H9 (cell line): ENCODE results near the gene TNP2. TPM values are rescaled to one million over a fixed set of nuclear protein-coding genes. Genes with fewer than 3 reads are reported as not detected.

ENCODE experiments used
- DNase-seq: peaks from one replicate; pipeline ENCODE4 v3.0.0-alpha.2; 2017
- H2AFZ ChIP-seq: one replicate; pipeline ENCODE4 v1.6.1; 2013; ENCODE audit warnings: mild to moderate bottlenecking, low read length, control low read depth, moderate library complexity
- H2AK5ac ChIP-seq: 2 replicates; pipeline ENCODE4 v1.6.1; 2013; ENCODE audit warnings: low read length, control low read depth, mixed read lengths; ENCODE audit not compliant: insufficient read length
- H2BK120ac ChIP-seq: one replicate; pipeline ENCODE4 v1.6.1; 2013; ENCODE audit warnings: low read depth, mild to moderate bottlenecking, low read length, control low read depth, inconsistent platforms; ENCODE audit not compliant: poor library complexity, severe bottlenecking
- H2BK12ac ChIP-seq: 2 replicates; pipeline ENCODE4 v1.6.1; 2013; ENCODE audit warnings: low read length, control low read depth, mixed read lengths, low read depth; ENCODE audit not compliant: insufficient read length
- H2BK15ac ChIP-seq: 2 replicates; pipeline ENCODE4 v1.6.1; 2013; ENCODE audit warnings: low read depth, low read length, control low read depth
- H2BK20ac ChIP-seq: one replicate; pipeline ENCODE4 v1.6.1; 2013; ENCODE audit warnings: low read depth, mild to moderate bottlenecking, low read length, control low read depth, inconsistent platforms; ENCODE audit not compliant: poor library complexity, severe bottlenecking
- H2BK5ac ChIP-seq: 2 replicates; pipeline ENCODE4 v1.6.1; 2013; ENCODE audit warnings: low read length, control low read depth, mixed read lengths; ENCODE audit not compliant: insufficient read length
- H3K14ac ChIP-seq: 2 replicates; pipeline ENCODE4 v1.6.1; 2013; ENCODE audit warnings: low read length, control low read depth; ENCODE audit not compliant: insufficient read depth
- H3K18ac ChIP-seq: 2 replicates; pipeline ENCODE4 v1.6.1; 2013; ENCODE audit warnings: low read depth, mild to moderate bottlenecking, mixed read lengths, low read length, control low read depth; ENCODE audit not compliant: insufficient read length
- H3K23ac ChIP-seq: 2 replicates; pipeline ENCODE4 v1.6.1; 2013; ENCODE audit warnings: low read length, control low read depth, mixed read lengths, low read depth; ENCODE audit not compliant: insufficient read length
- H3K23me2 ChIP-seq: 2 replicates; pipeline ENCODE4 v1.6.1; 2013; ENCODE audit warnings: low read depth, mild to moderate bottlenecking, mixed read lengths, low read length, control low read depth; ENCODE audit not compliant: insufficient read length, poor library complexity, severe bottlenecking
- H3K27ac ChIP-seq: 2 replicates; pipeline ENCODE4 v1.5.1; 2013; ENCODE audit warnings: low read length, control low read depth, mixed read lengths, low read depth; ENCODE audit not compliant: insufficient read length
- H3K27me3 ChIP-seq: 2 replicates; pipeline ENCODE4 v1.6.1; 2013; ENCODE audit warnings: low read length, control low read depth, inconsistent platforms; ENCODE audit not compliant: insufficient read depth
- H3K4ac ChIP-seq: 2 replicates; pipeline ENCODE4 v1.6.1; 2013; ENCODE audit warnings: low read depth, mild to moderate bottlenecking, control low read depth, inconsistent platforms, low read length, moderate library complexity
- H3K4me1 ChIP-seq: 2 replicates; pipeline ENCODE4 v1.6.1; 2013; ENCODE audit warnings: low read length, control low read depth, inconsistent platforms; ENCODE audit not compliant: insufficient read depth
- H3K4me2 ChIP-seq: 2 replicates; pipeline ENCODE4 v1.6.1; 2013; ENCODE audit warnings: low read length, control low read depth, mixed read lengths; ENCODE audit not compliant: insufficient read length, insufficient read depth
- H3K56ac ChIP-seq: 2 replicates; pipeline ENCODE4 v1.6.1; 2013; ENCODE audit warnings: low read depth, mild to moderate bottlenecking, mixed read lengths, low read length, control low read depth; ENCODE audit not compliant: insufficient read length
- H3K79me1 ChIP-seq: 2 replicates; pipeline ENCODE4 v1.6.1; 2013; ENCODE audit warnings: low read depth, mild to moderate bottlenecking, moderate library complexity, low read length, control low read depth, inconsistent platforms; ENCODE audit not compliant: insufficient read depth, poor library complexity, severe bottlenecking
- H3K79me2 ChIP-seq: 2 replicates; pipeline ENCODE4 v1.6.1; 2013; ENCODE audit warnings: low read length, control low read depth, inconsistent platforms; ENCODE audit not compliant: insufficient read depth
- H3K9ac ChIP-seq: 2 replicates; pipeline ENCODE4 v1.6.1; 2013; ENCODE audit warnings: low read length, control low read depth, mixed read lengths; ENCODE audit not compliant: insufficient read length; ENCODE audit errors: extremely low read depth
- H3K9me3 ChIP-seq: one replicate; pipeline ENCODE4 v1.6.1; 2013; ENCODE audit warnings: low read depth, low read length, inconsistent platforms; ENCODE audit not compliant: control insufficient read depth
- H3T11ph ChIP-seq: one replicate; pipeline ENCODE4 v1.6.1; 2013; ENCODE audit warnings: mild to moderate bottlenecking, low read length, control low read depth, inconsistent platforms
- H4K20me1 ChIP-seq: one replicate; pipeline ENCODE4 v1.6.1; 2013; ENCODE audit not compliant: control insufficient read depth, insufficient read length, insufficient read depth
- H4K5ac ChIP-seq: 2 replicates; pipeline ENCODE4 v1.6.1; 2013; ENCODE audit warnings: low read depth, mild to moderate bottlenecking, mixed read lengths, low read length, control low read depth; ENCODE audit not compliant: insufficient read length
- H4K8ac ChIP-seq: replicated peaks from 2 replicates; pipeline ENCODE4 v1.6.1; 2013; ENCODE audit warnings: low read length, control low read depth, mixed read lengths, low read depth; ENCODE audit not compliant: insufficient read length
- H4K91ac ChIP-seq: 2 replicates; pipeline ENCODE4 v1.6.1; 2013; ENCODE audit warnings: low read depth, mild to moderate bottlenecking, moderate library complexity, mixed read lengths, low read length, control low read depth; ENCODE audit not compliant: insufficient read length
- H3K27ac Mint-ChIP-seq, 3 experiments: 2 replicates in 2 of 3; 3 replicates in 1 of 3; pipeline ENCODE4 v1.8.0; 2020 to 2021; ENCODE audit warnings: mixed read lengths in 3 of 3, mild to moderate bottlenecking in 1 of 3, moderate library complexity in 1 of 3
- H3K27me3 Mint-ChIP-seq: 2 replicates; pipeline ENCODE4 v1.8.0; 2021; ENCODE audit warnings: low read depth, mild to moderate bottlenecking, moderate library complexity, mixed read lengths
- H3K36me3 Mint-ChIP-seq, 3 experiments: 2 replicates in 2 of 3; 3 replicates in 1 of 3; pipeline ENCODE4 v1.8.0; 2020 to 2021; ENCODE audit warnings: low read depth in 3 of 3, mixed read lengths in 3 of 3; ENCODE audit not compliant: insufficient read depth in 1 of 3
- H3K4me1 Mint-ChIP-seq, 2 experiments: 2 replicates each; pipeline ENCODE4 v1.8.0; 2020; ENCODE audit warnings: mixed read lengths in 2 of 2
- H3K4me3 Mint-ChIP-seq, 2 experiments: 2 replicates in 1 of 2; 3 replicates in 1 of 2; pipeline ENCODE4 v1.8.0; 2020 to 2021; ENCODE audit warnings: mild to moderate bottlenecking in 2 of 2, mixed read lengths in 2 of 2, moderate library complexity in 1 of 2
- H3K9me3 Mint-ChIP-seq, 2 experiments: 2 replicates in 1 of 2; 3 replicates in 1 of 2; pipeline ENCODE4 v1.8.0; 2020; ENCODE audit warnings: mild to moderate bottlenecking in 2 of 2, mixed read lengths in 2 of 2, moderate library complexity in 1 of 2
- WGBS: extraction: QIAGEN DNeasy Blood & Tissue Kit; methylation state at CpG from one replicate; pipeline ENCODE4 v1.1.7; 2013; ENCODE audit warnings: missing lambda C conversion rate, low lambda C conversion rate, mixed read lengths; ENCODE audit not compliant: insufficient read length; ENCODE audit errors: extremely low coverage; 5-methylcytosine and 5-hydroxymethylcytosine counted together
- total RNA-seq: library from RNA; stranded (reverse); gene quantifications from 2 replicates; pipeline ENCODE4 v1.2.1, GENCODE V29; 2021
- TF ChIP-seq, protein P1 (sequence below): fragments of 200-600 bp; sonication (generic); conservative IDR thresholded peaks from 3 replicates; pipeline ENCODE4 v1.8.0; 2021; ENCODE audit warnings: antibody characterized with exemption, mild to moderate bottlenecking

Gene TNP2
- total RNA-seq, 1 experiment from 2014 or later: not detected

DNA sequence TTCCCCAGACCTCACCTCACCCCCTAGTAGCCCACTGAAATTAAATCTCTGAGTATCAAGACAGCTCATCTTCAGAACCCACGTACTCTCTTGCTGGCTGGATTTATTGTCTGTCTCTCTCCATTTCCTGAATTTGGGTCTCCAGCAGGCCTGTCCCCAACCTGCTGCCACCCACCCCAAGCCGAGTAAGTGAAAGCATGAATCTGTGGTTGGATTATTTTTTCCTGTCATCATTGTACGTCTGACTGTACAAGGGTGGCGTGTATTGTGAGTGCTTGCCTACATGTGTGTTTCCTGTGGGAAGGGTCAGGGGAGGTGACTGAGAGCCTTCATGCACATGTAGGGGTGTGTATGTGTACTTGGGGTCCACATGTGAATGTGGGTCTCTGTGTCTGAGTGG lies 5.4 kb downstream of the TNP2 start:
- no peaks in the 10 kb centered on the region; the same call in none of the 2 replicates for H3K27me3 Mint-ChIP-seq
- H3K9me3 Mint-ChIP-seq: no peaks in the 10 kb centered on the region

More for the DNA sequence above, 5.4 kb downstream of the TNP2 start:
- Histone ChIP-seq H4K8ac (no peak overlapping the region), H2AK5ac (no peak overlapping the region), H2BK12ac (no peak overlapping the region), H4K20me1 (no peaks in the 10 kb centered on the region), H3K27ac (no peak overlapping the region), H3K14ac (no peak overlapping the region), H2BK120ac (no peak overlapping the region), H3K23me2 (no peaks in the 10 kb centered on the region), H3K9me3 (no peaks in the 10 kb centered on the region), H3K4ac (no peak overlapping the region), H3K4me1 (peaks cover 5% of the 10 kb centered on the region; the same call in 1 of the 2 replicates), H3K27me3 (no peaks in the 10 kb centered on the region), H3K4me2 (no peak overlapping the region), H3K23ac (no peak overlapping the region), H2BK15ac (no peak overlapping the region), H2AFZ (no peak overlapping the region), H4K5ac (no peak overlapping the region), H3K18ac (no peak overlapping the region), H3K9ac (no peak overlapping the region), H2BK20ac (no peak overlapping the region), H3T11ph (no peak overlapping the region), H3K79me2 (no peaks in the 10 kb centered on the region), H3K79me1 (no peaks in the 10 kb centered on the region), H4K91ac (no peak overlapping the region), H2BK5ac (no peak overlapping the region), H3K56ac (no peak overlapping the region)
- WGBS: no CpG with 5 or more reads among the region's 4 CpGs
- TF ChIP-seq, protein P1, sequence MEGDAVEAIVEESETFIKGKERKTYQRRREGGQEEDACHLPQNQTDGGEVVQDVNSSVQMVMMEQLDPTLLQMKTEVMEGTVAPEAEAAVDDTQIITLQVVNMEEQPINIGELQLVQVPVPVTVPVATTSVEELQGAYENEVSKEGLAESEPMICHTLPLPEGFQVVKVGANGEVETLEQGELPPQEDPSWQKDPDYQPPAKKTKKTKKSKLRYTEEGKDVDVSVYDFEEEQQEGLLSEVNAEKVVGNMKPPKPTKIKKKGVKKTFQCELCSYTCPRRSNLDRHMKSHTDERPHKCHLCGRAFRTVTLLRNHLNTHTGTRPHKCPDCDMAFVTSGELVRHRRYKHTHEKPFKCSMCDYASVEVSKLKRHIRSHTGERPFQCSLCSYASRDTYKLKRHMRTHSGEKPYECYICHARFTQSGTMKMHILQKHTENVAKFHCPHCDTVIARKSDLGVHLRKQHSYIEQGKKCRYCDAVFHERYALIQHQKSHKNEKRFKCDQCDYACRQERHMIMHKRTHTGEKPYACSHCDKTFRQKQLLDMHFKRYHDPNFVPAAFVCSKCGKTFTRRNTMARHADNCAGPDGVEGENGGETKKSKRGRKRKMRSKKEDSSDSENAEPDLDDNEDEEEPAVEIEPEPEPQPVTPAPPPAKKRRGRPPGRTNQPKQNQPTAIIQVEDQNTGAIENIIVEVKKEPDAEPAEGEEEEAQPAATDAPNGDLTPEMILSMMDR: no peak
- no peaks in the 10 kb centered on the region for H3K36me3 Mint-ChIP-seq
- no peak overlapping the region for H3K27ac Mint-ChIP-seq
- DNase-seq: no peak
- no peak overlapping the region for H3K4me3 Mint-ChIP-seq
- peaks cover 7 to 10% of the 10 kb centered on the region in 2 experiments for H3K4me1 Mint-ChIP-seq
